ENCODE data around the gene NEBL.

GRCh38 chr10:20922033-20922432 lies 24.9 kb upstream of the NEBL start:
- TF ChIP-seq CTCF (IDR thresholded peaks at IDR 0.05) = no peak
- no peak for TF ChIP-seq POLR2A (IDR thresholded peaks at IDR 0.05)
